ENCODE data around the gene SYNJ2. TPM values are rescaled to one million over a fixed set of nuclear protein-coding genes. Genes with fewer than 3 reads are reported as not detected.

Gene SYNJ2
- total and polyA plus RNA-seq, 5 donors from 2014 or later = 6.4 to 46.3 (median 10.3) TPM

DNA sequence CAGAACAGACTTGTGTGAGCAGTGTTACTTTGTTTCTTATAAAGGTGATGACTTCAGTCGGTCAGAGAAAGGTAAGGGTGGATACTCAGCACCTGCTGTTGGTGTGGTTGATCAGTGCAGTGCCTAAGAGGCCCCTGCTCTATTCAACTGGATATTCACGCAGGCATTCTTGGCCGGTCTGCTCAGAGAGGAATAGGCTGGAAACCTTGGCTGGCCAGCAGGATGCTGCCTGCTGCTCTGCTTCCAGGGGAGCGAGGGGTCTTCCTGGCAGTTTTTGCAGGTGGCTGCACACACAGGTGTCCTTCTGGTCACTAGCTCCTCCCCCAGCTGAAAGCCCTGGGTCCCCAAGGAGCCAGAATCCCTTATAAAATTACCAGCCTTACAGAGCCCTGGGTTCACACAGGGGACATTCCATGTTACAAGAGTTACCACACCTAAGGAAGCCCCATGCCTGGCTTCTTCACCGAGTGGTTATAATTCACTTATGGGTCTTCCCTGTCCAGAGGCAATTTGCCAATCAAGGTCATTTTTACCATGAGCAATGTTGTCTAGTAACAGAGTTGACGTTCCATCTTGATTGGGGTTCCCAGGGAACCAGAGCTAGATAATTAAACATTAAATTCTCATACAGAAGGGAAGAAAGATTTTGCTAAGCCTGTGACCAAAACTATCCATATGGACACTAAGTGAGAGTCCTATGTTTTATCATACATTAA, 16.4 kb downstream of the SYNJ2 start:
- DNase-seq = no peak
- peak overlapping the region in 2 of 3 donors; percentile 46 to 63 for H3K27ac Mint-ChIP-seq
- Histone ChIP-seq H3K9me3 (ENCODE audit: control insufficient read depth in 2 of 2, low read length in 2 of 2) (no peaks in the 10 kb centered on the region), H3K4me3 (ENCODE audit: low read depth, low read length) (no peak overlapping the region), H3K4me1 (ENCODE audit: control insufficient read depth, insufficient read depth, low read length, poor library complexity, severe bottlenecking) (peaks cover 4% of the 10 kb centered on the region), H3K36me3 (ENCODE audit: control insufficient read depth, insufficient read depth, low read length) (no peaks in the 10 kb centered on the region), H3K27me3 (ENCODE audit: control insufficient read depth, insufficient read depth, low read length) (no peaks in the 10 kb centered on the region), H3K27ac (ENCODE audit: insufficient read depth, low read length, poor library complexity, severe bottlenecking) (no peak overlapping the region)
- peaks cover 14% of the 10 kb centered on the region for H3K36me3 Mint-ChIP-seq
- H3K4me3 Mint-ChIP-seq = no peak overlapping the region
- H3K4me1 Mint-ChIP-seq = peaks cover 0 to 37% (median 23%) of the 10 kb centered on the region in 4 donors
- ATAC-seq (ENCODE audit: low read depth in 2 of 2) = no peak
- H3K9me3 Mint-ChIP-seq = peaks cover 0 to 1% (median 0%) of the 10 kb centered on the region in 7 donors
- no peaks in the 10 kb centered on the region for H3K27me3 Mint-ChIP-seq

DNA sequence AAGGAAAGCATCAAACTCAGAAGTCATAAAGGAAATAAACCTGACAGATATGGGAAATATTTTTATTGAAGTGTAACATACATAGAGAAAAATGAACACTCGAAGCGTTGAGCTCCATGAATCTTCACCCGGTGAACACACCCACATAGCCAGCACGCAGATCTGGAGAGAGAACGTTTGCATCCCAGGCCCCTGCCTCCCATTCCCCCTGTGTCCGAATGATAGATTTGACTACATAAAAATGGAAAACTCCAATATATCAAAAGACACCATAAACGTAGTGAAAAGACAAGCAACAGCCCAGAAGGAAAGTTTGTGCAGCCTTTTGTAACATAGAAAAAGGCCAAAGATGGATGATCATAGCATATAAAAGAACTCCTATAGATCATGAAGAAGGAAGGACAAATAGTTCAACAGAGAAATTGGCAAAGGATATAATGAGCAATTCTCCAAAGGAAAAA, 17.1 kb downstream of the SYNJ2 start:
- Histone ChIP-seq H3K36me3 (ENCODE audit: control insufficient read depth, insufficient read depth, low read length) (no peaks in the 10 kb centered on the region), H3K4me1 (ENCODE audit: control insufficient read depth, insufficient read depth, low read length, poor library complexity, severe bottlenecking) (peaks cover 7% of the 10 kb centered on the region), H3K4me3 (ENCODE audit: low read depth, low read length) (no peak overlapping the region), H3K27me3 (ENCODE audit: control insufficient read depth, insufficient read depth, low read length) (no peaks in the 10 kb centered on the region), H3K27ac (ENCODE audit: insufficient read depth, low read length, poor library complexity, severe bottlenecking) (no peak overlapping the region), H3K9me3 (ENCODE audit: control insufficient read depth in 2 of 2, low read length in 2 of 2) (no peaks in the 10 kb centered on the region)
- Mint-ChIP-seq H3K27me3 (no peaks in the 10 kb centered on the region), H3K36me3 (peaks cover 14% of the 10 kb centered on the region), H3K27ac (peak overlapping the region in 2 of 3 donors; percentile 63 to 66), H3K4me3 (no peak overlapping the region), H3K9me3 (peaks cover 0 to 1% (median 0%) of the 10 kb centered on the region in 7 donors), H3K4me1 (peaks cover 0 to 38% (median 23%) of the 10 kb centered on the region in 4 donors)
- DNase-seq (no peak), ATAC-seq (ENCODE audit: low read depth in 2 of 2) (no peak)

DNA sequence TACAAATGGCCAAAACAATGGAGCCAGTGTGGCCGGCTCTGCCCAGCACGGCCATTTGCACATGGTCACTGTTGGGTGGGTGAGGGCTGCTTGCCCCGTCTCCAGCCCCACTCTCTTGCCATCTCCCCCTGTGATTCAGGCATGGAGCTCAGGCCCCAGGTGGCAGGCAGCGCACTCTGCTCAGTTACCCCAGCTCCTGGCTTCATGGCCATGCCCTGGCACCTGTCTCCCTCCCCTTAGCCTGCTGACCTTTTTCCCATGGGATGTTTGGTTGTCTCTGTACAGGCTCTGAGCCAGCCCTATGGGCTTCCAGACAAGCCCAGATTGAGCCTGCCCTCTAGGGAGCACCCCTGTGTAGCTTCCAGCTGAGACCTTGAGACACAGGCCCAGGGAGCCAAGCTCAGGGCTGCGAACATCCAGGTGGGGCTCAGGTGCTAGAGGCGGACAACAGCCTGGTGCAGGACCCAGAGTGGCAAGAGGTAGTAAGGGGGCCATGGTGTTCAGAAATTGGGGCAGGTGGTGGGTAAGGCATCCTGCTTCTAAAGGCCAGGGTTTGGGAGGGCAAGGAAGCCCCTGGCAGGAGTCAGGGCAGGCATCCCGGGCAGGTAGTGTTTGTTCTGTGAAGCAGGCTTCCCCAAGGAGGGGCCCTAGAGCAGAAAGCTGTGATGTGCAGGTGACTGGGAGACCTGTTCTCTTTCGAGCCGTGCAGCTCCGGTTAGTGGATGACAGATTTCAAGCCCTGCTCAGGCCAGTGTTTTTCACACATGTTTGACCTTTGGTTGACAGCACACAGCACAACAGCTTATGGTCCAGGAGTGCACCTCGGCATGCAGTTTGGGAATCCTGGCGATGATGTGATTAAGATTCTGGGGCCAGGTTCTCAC, 17.7 kb downstream of the SYNJ2 start:
- Mint-ChIP-seq H3K36me3 (peaks cover 11% of the 10 kb centered on the region), H3K27me3 (no peaks in the 10 kb centered on the region), H3K4me1 (peaks cover under 1 to 40% (median 22%) of the 10 kb centered on the region in 4 donors), H3K4me3 (no peak overlapping the region), H3K9me3 (peaks cover 0 to 1% (median 0%) of the 10 kb centered on the region in 7 donors), H3K27ac (peak overlapping the region in 1 of 3 donors; percentile 64)
- DNase-seq (no peak), ATAC-seq (ENCODE audit: low read depth in 2 of 2) (no peak)
- H3K36me3 ChIP-seq (ENCODE audit: control insufficient read depth, insufficient read depth, low read length) = no peaks in the 10 kb centered on the region
- H3K4me3 ChIP-seq (ENCODE audit: low read depth, low read length) = no peak overlapping the region
- peaks cover 7% of the 10 kb centered on the region for H3K4me1 ChIP-seq (ENCODE audit: control insufficient read depth, insufficient read depth, low read length, poor library complexity, severe bottlenecking)
- no peaks in the 10 kb centered on the region for H3K27me3 ChIP-seq (ENCODE audit: control insufficient read depth, insufficient read depth, low read length)
- H3K9me3 ChIP-seq (ENCODE audit: control insufficient read depth in 2 of 2, low read length in 2 of 2) = no peaks in the 10 kb centered on the region
- H3K27ac ChIP-seq (ENCODE audit: insufficient read depth, low read length, poor library complexity, severe bottlenecking) = no peak overlapping the region

DNA sequence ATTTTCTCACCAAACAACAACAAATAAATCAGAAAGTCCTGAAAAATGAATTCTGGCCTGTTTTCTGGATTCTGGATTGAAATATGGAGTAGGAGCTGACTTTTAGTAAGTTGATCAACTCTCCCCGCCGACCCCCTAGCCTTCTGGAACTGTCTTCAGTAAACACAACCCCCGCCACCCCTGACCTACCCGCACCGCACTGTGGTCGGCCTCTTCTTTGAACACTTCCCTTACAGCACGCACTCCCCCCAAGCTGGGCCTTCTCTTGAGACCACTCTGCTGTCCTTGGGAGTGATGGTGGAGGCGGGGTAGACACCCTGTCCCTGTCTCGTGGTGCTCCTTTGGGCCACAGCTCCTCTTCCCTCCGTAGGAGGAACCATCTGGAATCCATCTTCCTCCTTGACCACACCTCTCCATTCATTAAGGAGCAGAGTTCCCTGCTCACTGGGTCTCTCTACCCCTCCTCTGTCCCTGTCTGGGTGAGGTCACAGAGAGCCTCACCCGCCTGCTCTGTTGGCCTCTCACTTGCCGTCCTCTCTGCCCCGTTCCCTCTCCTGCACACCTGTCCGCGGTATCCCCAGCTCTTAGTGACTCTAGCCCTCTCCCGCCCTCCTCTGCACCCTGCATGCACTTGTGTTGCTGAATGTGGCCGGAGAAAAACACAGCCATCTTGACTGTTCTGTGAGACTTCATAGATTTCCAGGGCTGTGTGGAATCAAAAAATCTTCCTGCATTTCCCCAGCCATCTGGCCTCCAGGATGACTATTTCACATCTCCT, 19.1 kb downstream of the SYNJ2 start:
- peaks cover 3 to 42% (median 19%) of the 10 kb centered on the region in 4 donors for H3K4me1 Mint-ChIP-seq

DNA sequence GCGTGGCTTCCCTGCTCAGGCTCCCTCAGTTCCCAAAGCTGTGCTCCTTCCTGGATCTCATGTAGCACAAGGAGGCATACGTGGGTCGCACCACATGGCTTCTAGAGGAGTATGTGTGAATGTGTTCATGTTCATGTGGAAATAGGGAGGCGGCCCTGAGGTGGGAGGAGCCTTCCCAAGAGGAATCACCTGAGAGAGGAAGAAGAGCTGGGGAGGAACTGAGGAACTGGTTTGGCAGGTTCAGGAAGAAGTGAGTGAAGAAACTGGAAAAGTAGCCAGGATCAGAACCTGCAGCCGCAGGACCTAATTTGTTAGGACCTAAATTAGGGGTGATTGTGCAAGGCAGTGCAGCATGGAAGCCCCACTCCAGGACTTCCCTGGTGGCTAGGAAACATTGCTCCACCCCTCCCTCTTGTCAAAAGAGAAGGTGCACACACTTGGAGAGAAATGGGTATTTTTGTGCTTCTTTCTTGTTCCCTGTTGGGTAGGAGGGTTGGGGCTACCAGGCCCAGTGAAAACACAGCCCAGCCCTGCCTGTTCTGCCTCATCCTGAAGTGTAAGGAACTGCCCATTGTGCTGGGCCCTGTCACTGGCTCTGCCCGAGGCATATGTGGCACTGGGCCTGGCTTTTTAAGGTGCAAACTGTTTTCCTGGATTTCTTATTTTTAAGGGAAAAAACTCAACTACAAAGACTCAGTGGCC, 20.7 kb downstream of the SYNJ2 start:
- H3K27ac Mint-ChIP-seq = peak overlapping the region in 2 of 3 donors; percentile 72 to 90
- H3K36me3 ChIP-seq (ENCODE audit: control insufficient read depth, insufficient read depth, low read length) = no peaks in the 10 kb centered on the region
- no peaks in the 10 kb centered on the region for H3K9me3 Mint-ChIP-seq
- ATAC-seq (ENCODE audit: low read depth in 2 of 2) (no peak), DNase-seq (no peak)
- no peaks in the 10 kb centered on the region for H3K9me3 ChIP-seq (ENCODE audit: control insufficient read depth in 2 of 2, low read length in 2 of 2)
- H3K4me1 Mint-ChIP-seq = peaks cover 9 to 45% (median 22%) of the 10 kb centered on the region in 4 donors
- H3K4me3 Mint-ChIP-seq = peak overlapping the region in 1 of 4 donors; percentile 64
- H3K36me3 Mint-ChIP-seq = peaks cover 19% of the 10 kb centered on the region
- H3K4me1 ChIP-seq (ENCODE audit: control insufficient read depth, insufficient read depth, low read length, poor library complexity, severe bottlenecking) = peaks cover 7% of the 10 kb centered on the region
- H3K27me3 ChIP-seq (ENCODE audit: control insufficient read depth, insufficient read depth, low read length) = no peaks in the 10 kb centered on the region
- no peaks in the 10 kb centered on the region for H3K27me3 Mint-ChIP-seq
- no peak overlapping the region for H3K27ac ChIP-seq (ENCODE audit: insufficient read depth, low read length, poor library complexity, severe bottlenecking)
- no peak overlapping the region for H3K4me3 ChIP-seq (ENCODE audit: low read depth, low read length)

More for the DNA sequence above, 19.1 kb downstream of the SYNJ2 start:
- H3K9me3 ChIP-seq (ENCODE audit: control insufficient read depth in 2 of 2, low read length in 2 of 2) = no peaks in the 10 kb centered on the region
- H3K36me3 ChIP-seq (ENCODE audit: control insufficient read depth, insufficient read depth, low read length) = no peaks in the 10 kb centered on the region
- H3K27me3 ChIP-seq (ENCODE audit: control insufficient read depth, insufficient read depth, low read length) = no peaks in the 10 kb centered on the region
- H3K4me3 Mint-ChIP-seq = no peak overlapping the region
- H3K27me3 Mint-ChIP-seq = no peaks in the 10 kb centered on the region
- H3K4me3 ChIP-seq (ENCODE audit: low read depth, low read length) = no peak overlapping the region
- DNase-seq (no peak), ATAC-seq (ENCODE audit: low read depth in 2 of 2) (no peak)
- peaks cover 0 to 1% (median 0%) of the 10 kb centered on the region in 7 donors for H3K9me3 Mint-ChIP-seq
- peaks cover 7% of the 10 kb centered on the region for H3K4me1 ChIP-seq (ENCODE audit: control insufficient read depth, insufficient read depth, low read length, poor library complexity, severe bottlenecking)
- H3K36me3 Mint-ChIP-seq = peaks cover 11% of the 10 kb centered on the region
- peak overlapping the region in 1 of 3 donors; percentile 64 for H3K27ac Mint-ChIP-seq
- H3K27ac ChIP-seq (ENCODE audit: insufficient read depth, low read length, poor library complexity, severe bottlenecking) = no peak overlapping the region

DNA sequence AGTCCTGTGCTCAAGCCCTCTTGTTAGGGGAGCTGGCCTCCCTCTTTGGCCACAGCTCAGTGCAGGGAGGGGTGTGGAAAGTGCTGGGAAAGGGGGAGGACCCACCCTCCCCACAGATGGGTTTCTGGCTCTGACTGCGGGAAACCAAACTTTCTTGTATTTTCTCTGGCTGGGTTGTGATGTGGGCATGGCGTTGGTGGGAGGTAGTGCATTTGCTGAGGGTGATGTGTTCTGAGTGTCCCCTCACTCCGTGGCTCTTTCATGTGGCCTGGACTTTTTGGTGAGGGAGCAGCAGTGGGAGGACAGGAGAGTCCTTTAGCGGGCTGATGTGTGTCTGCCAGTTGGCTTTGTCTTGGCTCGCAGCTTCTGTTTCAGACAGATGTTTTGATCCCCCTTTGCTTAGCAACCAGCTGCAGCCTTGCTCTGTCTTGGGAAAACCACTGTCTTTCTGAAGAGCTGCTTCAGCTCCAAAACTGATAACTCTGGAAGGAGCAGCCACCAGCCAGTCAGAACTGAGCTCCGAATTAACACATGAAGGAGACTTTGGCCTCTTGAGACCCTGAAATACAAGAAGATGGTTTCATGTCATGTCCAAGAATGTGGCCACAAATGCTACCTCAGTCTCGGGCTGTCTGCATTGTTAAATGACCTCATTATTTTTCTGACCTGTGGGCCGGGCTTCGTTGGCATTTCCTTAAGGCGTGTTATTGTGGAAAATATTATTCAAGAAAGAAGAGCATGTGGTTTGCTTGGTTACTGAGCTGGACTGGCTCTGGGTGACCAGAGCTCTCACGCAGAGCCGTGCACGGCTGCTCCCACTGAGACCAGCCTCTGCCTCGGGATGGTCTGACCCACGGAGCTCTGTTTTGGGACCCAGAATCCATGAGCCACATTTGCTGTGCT, 21.5 kb downstream of the SYNJ2 start:
- no peaks in the 10 kb centered on the region for H3K27me3 ChIP-seq (ENCODE audit: control insufficient read depth, insufficient read depth, low read length)
- H3K4me1 Mint-ChIP-seq = peaks cover 10 to 51% (median 25%) of the 10 kb centered on the region in 4 donors
- no peak overlapping the region for H3K4me3 ChIP-seq (ENCODE audit: low read depth, low read length)
- H3K4me1 ChIP-seq (ENCODE audit: control insufficient read depth, insufficient read depth, low read length, poor library complexity, severe bottlenecking) = peaks cover 10% of the 10 kb centered on the region
- H3K9me3 ChIP-seq (ENCODE audit: control insufficient read depth in 2 of 2, low read length in 2 of 2) = no peaks in the 10 kb centered on the region
- H3K4me3 Mint-ChIP-seq = peak overlapping the region in 1 of 4 donors; percentile 64
- no peaks in the 10 kb centered on the region for H3K27me3 Mint-ChIP-seq
- ATAC-seq (ENCODE audit: low read depth in 2 of 2) = no peak
- H3K27ac Mint-ChIP-seq = peak overlapping the region in 2 of 3 donors; percentile 72 to 90
- no peaks in the 10 kb centered on the region for H3K36me3 ChIP-seq (ENCODE audit: control insufficient read depth, insufficient read depth, low read length)
- H3K36me3 Mint-ChIP-seq = peaks cover 19% of the 10 kb centered on the region
- no peaks in the 10 kb centered on the region for H3K9me3 Mint-ChIP-seq
- DNase-seq = no peak
- no peak overlapping the region for H3K27ac ChIP-seq (ENCODE audit: insufficient read depth, low read length, poor library complexity, severe bottlenecking)

All from CD4-positive, CD25-positive, alpha-beta regulatory T cell (primary cell).